ENCODE results near the gene TRAPPC2. TPM values are rescaled to one million over a fixed set of nuclear protein-coding genes. Genes with fewer than 3 reads are reported as not detected.
"Not testable (repeated sequence)": the region's sequence is repeated elsewhere in the genome, so short reads cannot be mapped to it uniquely, and the experiment has no call there.

Gene TRAPPC2
- total RNA-seq, 1 experiment from 2014 or later, result 23.0 TPM

- H3K36me3 ChIP-seq (replicated peaks; ENCODE audit: control insufficient read depth, insufficient read depth, low read length), result no peaks in the 10 kb centered on the region
- H3K27me3 ChIP-seq (ENCODE audit: control insufficient read depth, insufficient read depth, low read length), result peaks cover 2% of the 10 kb centered on the region; the same call in 1 of the 2 replicates
- no peak for DNase-seq
- H3K4me3 ChIP-seq (ENCODE audit: insufficient read depth, low read depth, low read length), result no peak overlapping the region
These were observed 50.1 kb downstream of the TRAPPC2 start for GRCh38 chrX:13684361-13684760.

- no peak for DNase-seq
- H3K36me3 ChIP-seq (replicated peaks; ENCODE audit: control insufficient read depth, insufficient read depth, low read length), result no peaks in the 10 kb centered on the region
- H3K4me3 ChIP-seq (ENCODE audit: insufficient read depth, low read depth, low read length), result no peak overlapping the region
- H3K27me3 ChIP-seq (ENCODE audit: control insufficient read depth, insufficient read depth, low read length), result no peaks in the 10 kb centered on the region
These were observed 52.8 kb downstream of the TRAPPC2 start for GRCh38 chrX:13681595-13681994.

- H3K36me3 ChIP-seq (replicated peaks; ENCODE audit: control insufficient read depth, insufficient read depth, low read length); DNase-seq; H3K4me3 ChIP-seq (ENCODE audit: insufficient read depth, low read depth, low read length); H3K27me3 ChIP-seq (ENCODE audit: control insufficient read depth, insufficient read depth, low read length): not testable (repeated sequence)
These were observed 54.7 kb downstream of the TRAPPC2 start for GRCh38 chrX:13679700-13680099.

- no peak for DNase-seq
- Histone ChIP-seq H3K4me3 (ENCODE audit: insufficient read depth, low read depth, low read length) (no peak overlapping the region), H3K27me3 (ENCODE audit: control insufficient read depth, insufficient read depth, low read length) (no peaks in the 10 kb centered on the region), H3K36me3 (replicated peaks; ENCODE audit: control insufficient read depth, insufficient read depth, low read length) (no peaks in the 10 kb centered on the region)
These were observed 57.5 kb downstream of the TRAPPC2 start for GRCh38 chrX:13676885-13677284.

- Histone ChIP-seq H3K4me3 (ENCODE audit: insufficient read depth, low read depth, low read length) (no peak overlapping the region), H3K27me3 (ENCODE audit: control insufficient read depth, insufficient read depth, low read length) (no peaks in the 10 kb centered on the region), H3K36me3 (replicated peaks; ENCODE audit: control insufficient read depth, insufficient read depth, low read length) (no peaks in the 10 kb centered on the region)
- peak; percentile 43 for DNase-seq
These were observed 61.4 kb downstream of the TRAPPC2 start for GRCh38 chrX:13673016-13673415.

- DNase-seq, result no peak
- no peaks in the 10 kb centered on the region for H3K27me3 ChIP-seq (ENCODE audit: control insufficient read depth, insufficient read depth, low read length)
These were observed 64.2 kb downstream of the TRAPPC2 start for GRCh38 chrX:13670197-13670596.

GRCh38 chrX:13669755-13670154 is 64.7 kb downstream of the TRAPPC2 start:
- not testable (repeated sequence) for DNase-seq; H3K4me3 ChIP-seq (ENCODE audit: insufficient read depth, low read depth, low read length); H3K27me3 ChIP-seq (ENCODE audit: control insufficient read depth, insufficient read depth, low read length); H3K36me3 ChIP-seq (replicated peaks; ENCODE audit: control insufficient read depth, insufficient read depth, low read length)

More at GRCh38 chrX:13670197-13670596, 64.2 kb downstream of the TRAPPC2 start:
- Histone ChIP-seq H3K36me3 (replicated peaks; ENCODE audit: control insufficient read depth, insufficient read depth, low read length) (no peaks in the 10 kb centered on the region), H3K4me3 (ENCODE audit: insufficient read depth, low read depth, low read length) (no peak overlapping the region)

GRCh38 chrX:13669246-13669737 is 65.1 kb downstream of the TRAPPC2 start:
- no peaks in the 10 kb centered on the region for H3K36me3 ChIP-seq (replicated peaks; ENCODE audit: control insufficient read depth, insufficient read depth, low read length)
- H3K27me3 ChIP-seq (ENCODE audit: control insufficient read depth, insufficient read depth, low read length), result no peaks in the 10 kb centered on the region
- no peak for DNase-seq
- no peak overlapping the region for H3K4me3 ChIP-seq (ENCODE audit: insufficient read depth, low read depth, low read length)

- no peaks in the 10 kb centered on the region for H3K27me3 ChIP-seq (ENCODE audit: control insufficient read depth, insufficient read depth, low read length)
- no peak for DNase-seq
- H3K36me3 ChIP-seq (replicated peaks; ENCODE audit: control insufficient read depth, insufficient read depth, low read length), result no peaks in the 10 kb centered on the region; the same call in 1 of the 2 replicates
- H3K4me3 ChIP-seq (ENCODE audit: insufficient read depth, low read depth, low read length), result no peak overlapping the region
These were observed 66.5 kb downstream of the TRAPPC2 start for GRCh38 chrX:13667919-13668318.

- no peak for DNase-seq
- peaks cover 3% of the 10 kb centered on the region; the same call in 1 of the 2 replicates for H3K36me3 ChIP-seq (replicated peaks; ENCODE audit: control insufficient read depth, insufficient read depth, low read length)
- no peak overlapping the region for H3K4me3 ChIP-seq (ENCODE audit: insufficient read depth, low read depth, low read length)
- no peaks in the 10 kb centered on the region for H3K27me3 ChIP-seq (ENCODE audit: control insufficient read depth, insufficient read depth, low read length)
These were observed 67.6 kb downstream of the TRAPPC2 start for GRCh38 chrX:13666836-13667235.

GRCh38 chrX:13664020-13664419 is 70.4 kb downstream of the TRAPPC2 start:
- Histone ChIP-seq H3K4me3 (ENCODE audit: insufficient read depth, low read depth, low read length) (no peak overlapping the region), H3K36me3 (replicated peaks; ENCODE audit: control insufficient read depth, insufficient read depth, low read length) (peaks cover 3% of the 10 kb centered on the region; the same call in 1 of the 2 replicates), H3K27me3 (ENCODE audit: control insufficient read depth, insufficient read depth, low read length) (no peaks in the 10 kb centered on the region)
- no peak for DNase-seq

- Histone ChIP-seq H3K27me3 (ENCODE audit: control insufficient read depth, insufficient read depth, low read length) (no peaks in the 10 kb centered on the region), H3K36me3 (replicated peaks; ENCODE audit: control insufficient read depth, insufficient read depth, low read length) (peaks cover 3% of the 10 kb centered on the region; the same call in 1 of the 2 replicates), H3K4me3 (ENCODE audit: insufficient read depth, low read depth, low read length) (no peak overlapping the region)
- DNase-seq, result no peak
These were observed 72.0 kb downstream of the TRAPPC2 start for GRCh38 chrX:13662355-13662791.

Other genes with a start within 250 kb of the TRAPPC2 start
- gene EGFL6, start 165.0 kb downstream of the TRAPPC2 start, total RNA-seq (2014; rRNA removed; shearing (Covaris generic)), result 0.24 and 0.41 TPM in 2 replicates
- gene TCEANC, start 81.5 kb downstream of the TRAPPC2 start, total RNA-seq (2014; rRNA removed; shearing (Covaris generic)), result 5.0 and 6.7 TPM in 2 replicates
- gene RAB9A, start 45.5 kb downstream of the TRAPPC2 start, total RNA-seq (2014; rRNA removed; shearing (Covaris generic)), result 74.6 and 82.6 TPM in 2 replicates
- gene OFD1, start 128 bp upstream of the TRAPPC2 start, total RNA-seq (2014; rRNA removed; shearing (Covaris generic)), result 13.9 and 22.9 TPM in 2 replicates
- gene GPM6B, start 82.5 kb upstream of the TRAPPC2 start, total RNA-seq (2014; rRNA removed; shearing (Covaris generic)), result 205 and 225 TPM in 2 replicates